IPS-15b (cell line): ENCODE measurements around the gene GLOD5.

Source experiments
- H3K27me3 ChIP-seq: one replicate; pipeline ENCODE4 v1.6.1; 2013; ENCODE audit warnings: low read length; ENCODE audit not compliant: control insufficient read depth, insufficient read depth
- H3K36me3 ChIP-seq: one replicate; pipeline ENCODE4 v1.6.1; 2013; ENCODE audit warnings: low read length; ENCODE audit not compliant: control insufficient read depth, insufficient read depth
- H3K4me1 ChIP-seq: one replicate; pipeline ENCODE4 v1.6.1; 2013; ENCODE audit warnings: mild to moderate bottlenecking, low read length; ENCODE audit not compliant: control insufficient read depth, insufficient read depth
- H3K4me3 ChIP-seq: one replicate; pipeline ENCODE4 v1.5.1; 2013; ENCODE audit warnings: low read depth, low read length
- H3K9ac ChIP-seq: one replicate; pipeline ENCODE4 v1.6.1; 2013; ENCODE audit warnings: low read depth, mild to moderate bottlenecking, low read length
- H3K9me3 ChIP-seq: one replicate; pipeline ENCODE4 v1.6.1; 2013; ENCODE audit warnings: mild to moderate bottlenecking, low read length; ENCODE audit not compliant: control insufficient read depth, insufficient read depth

GLOD5 gene

DNA sequence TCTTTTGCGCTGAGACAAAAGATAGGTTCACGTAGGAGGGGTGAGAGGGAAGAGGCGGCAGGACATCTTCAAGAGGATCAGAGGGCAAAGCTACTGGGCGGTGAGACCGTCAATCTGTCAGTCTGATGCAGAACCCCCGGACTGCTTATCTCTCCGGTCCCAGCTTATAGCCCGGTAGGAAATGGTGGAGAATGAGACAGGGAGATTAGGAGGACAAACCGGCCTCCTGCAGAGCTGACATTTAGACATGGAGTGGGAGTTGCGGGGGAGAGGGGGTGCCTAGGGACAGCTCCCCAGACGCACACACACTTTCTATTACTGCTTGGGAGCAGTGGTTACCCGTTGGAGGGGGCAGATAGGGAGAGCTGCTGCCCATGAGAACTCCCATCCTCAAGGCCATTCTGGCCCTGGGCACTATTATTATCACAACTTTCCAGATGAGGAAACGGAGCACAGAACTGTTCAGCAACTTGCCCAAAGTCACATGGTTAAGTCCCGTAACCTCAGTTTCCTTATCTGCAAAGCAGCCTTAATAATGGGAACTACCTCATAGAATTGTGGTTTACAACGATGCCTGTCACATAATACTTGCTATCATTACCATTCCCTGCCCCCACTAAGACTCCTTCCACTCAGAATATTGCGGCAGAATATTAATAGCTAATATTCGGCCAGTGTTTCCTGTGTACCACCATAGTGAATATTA, 39.2 kb downstream of the GLOD5 start:
- peak overlapping the region; percentile 85 for H3K4me3 ChIP-seq
- no peaks in the 10 kb centered on the region for H3K4me1 ChIP-seq
- H3K9me3 ChIP-seq: no peaks in the 10 kb centered on the region
- H3K36me3 ChIP-seq: no peaks in the 10 kb centered on the region
- no peaks in the 10 kb centered on the region for H3K27me3 ChIP-seq
- H3K9ac ChIP-seq: peak overlapping the region; percentile 94

DNA sequence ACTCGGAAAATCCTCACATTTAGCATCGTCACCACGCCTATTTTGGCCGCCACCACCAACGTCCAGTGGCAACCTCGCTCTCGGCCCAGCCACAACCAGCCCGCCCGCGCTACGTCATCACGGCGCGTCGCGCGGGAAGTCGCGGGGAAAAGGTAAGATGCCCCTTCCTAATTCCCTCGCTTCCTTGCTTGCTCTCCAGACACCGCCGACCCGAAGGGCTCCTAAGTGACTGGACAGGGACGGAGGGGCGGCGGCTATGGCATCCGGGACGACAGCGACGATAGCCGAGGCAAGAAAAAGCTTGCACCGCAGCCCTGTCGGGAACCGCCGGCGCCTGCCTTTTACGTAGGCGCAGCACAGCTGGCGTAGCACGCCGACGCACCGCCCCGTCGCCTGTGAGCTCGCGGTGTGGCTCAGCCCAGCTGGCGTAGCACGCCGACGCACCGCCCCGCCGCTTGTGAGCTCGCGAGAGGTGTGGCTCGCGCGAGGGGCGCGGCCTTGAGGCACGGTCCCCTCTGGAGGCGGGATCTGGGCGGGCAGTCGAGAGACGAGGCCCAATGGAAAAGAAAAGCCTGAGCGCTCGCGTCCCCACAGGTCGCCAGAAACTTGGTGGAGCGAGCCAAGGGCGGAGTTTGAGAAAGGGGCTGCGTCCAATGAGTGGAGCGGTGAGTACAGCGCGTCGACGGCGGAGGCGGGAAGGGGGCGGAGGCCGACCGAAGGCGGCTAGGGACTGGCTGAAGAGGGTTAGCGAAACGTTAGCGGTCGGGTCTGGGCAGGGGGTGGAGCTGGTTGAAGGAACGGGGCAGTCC, 39.9 kb downstream of the GLOD5 start, which contains the start of gene HDAC6:
Gene HDAC6 (plus strand): TSS at position 788 of the 809 bp plus-strand sequence. CDS start 626 bp downstream, outside the sequence.
- H3K9me3 ChIP-seq: no peaks in the 10 kb centered on the region
- H3K9ac ChIP-seq: peak within 1 kb of the TSS; percentile 94
- H3K27me3 ChIP-seq: no peaks in the 10 kb centered on the region
- no peaks in the 10 kb centered on the region for H3K4me1 ChIP-seq
- H3K36me3 ChIP-seq: no peaks in the 10 kb centered on the region
- H3K4me3 ChIP-seq: peak within 1 kb of the TSS; percentile 85

GRCh38 chrX:48802089-48802904, 40.8 kb downstream of the GLOD5 start:
- no peaks in the 10 kb centered on the region for H3K9me3 ChIP-seq
- no peaks in the 10 kb centered on the region for H3K36me3 ChIP-seq
- H3K27me3 ChIP-seq: no peaks in the 10 kb centered on the region
- H3K9ac ChIP-seq: peak overlapping the region; percentile 87
- H3K4me1 ChIP-seq: no peaks in the 10 kb centered on the region
- peak overlapping the region; percentile 73 for H3K4me3 ChIP-seq

GRCh38 chrX:48802905-48803200, 41.3 kb downstream of the GLOD5 start:
- H3K27me3 ChIP-seq: no peaks in the 10 kb centered on the region
- H3K9ac ChIP-seq: no peak overlapping the region
- peak overlapping the region; percentile 73 for H3K4me3 ChIP-seq
- no peaks in the 10 kb centered on the region for H3K36me3 ChIP-seq
- no peaks in the 10 kb centered on the region for H3K4me1 ChIP-seq
- no peaks in the 10 kb centered on the region for H3K9me3 ChIP-seq

- Histone ChIP-seq H3K27me3 (no peaks in the 10 kb centered on the region), H3K9ac (no peak overlapping the region), H3K4me3 (no peak overlapping the region), H3K9me3 (no peaks in the 10 kb centered on the region), H3K4me1 (no peaks in the 10 kb centered on the region), H3K36me3 (no peaks in the 10 kb centered on the region)
Observed at GRCh38 chrX:48806081-48806480, 44.5 kb downstream of the GLOD5 start.

DNA sequence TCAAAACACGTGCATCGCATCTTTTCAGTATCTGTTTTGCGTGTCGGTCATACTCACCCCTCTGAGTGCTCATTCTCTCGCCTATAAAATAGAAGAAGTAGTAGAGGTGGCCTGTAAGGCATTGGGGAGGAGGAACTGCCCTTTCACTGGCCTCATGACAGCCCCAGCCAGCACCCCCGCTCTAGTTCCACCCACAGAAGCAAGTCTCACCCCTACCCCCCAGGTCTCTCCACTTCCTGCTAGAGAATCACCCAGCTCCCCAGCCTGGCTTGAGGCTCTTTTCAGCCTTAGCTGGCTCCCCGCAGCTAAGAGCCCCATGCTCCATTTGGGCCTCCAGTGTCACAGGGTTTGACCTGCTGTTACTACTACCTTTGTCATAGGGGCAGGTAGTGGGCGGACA, 52.1 kb downstream of the GLOD5 start:
- Histone ChIP-seq H3K36me3 (peaks cover 7% of the 10 kb centered on the region), H3K27me3 (no peaks in the 10 kb centered on the region), H3K4me3 (no peak overlapping the region)

GRCh38 chrX:48814722-48815121, 53.2 kb downstream of the GLOD5 start:
- Histone ChIP-seq H3K36me3 (peaks cover 7% of the 10 kb centered on the region), H3K4me3 (no peak overlapping the region), H3K9ac (no peak overlapping the region), H3K27me3 (no peaks in the 10 kb centered on the region), H3K4me1 (no peaks in the 10 kb centered on the region), H3K9me3 (no peaks in the 10 kb centered on the region)

More for the DNA sequence above, 52.1 kb downstream of the GLOD5 start:
- H3K9ac ChIP-seq: no peak overlapping the region
- no peaks in the 10 kb centered on the region for H3K9me3 ChIP-seq
- H3K4me1 ChIP-seq: no peaks in the 10 kb centered on the region

- no peak overlapping the region for H3K4me3 ChIP-seq
- H3K4me1 ChIP-seq: no peaks in the 10 kb centered on the region
- H3K36me3 ChIP-seq: peaks cover 10% of the 10 kb centered on the region
- no peaks in the 10 kb centered on the region for H3K27me3 ChIP-seq
- H3K9me3 ChIP-seq: no peaks in the 10 kb centered on the region
- no peak overlapping the region for H3K9ac ChIP-seq
Observed at GRCh38 chrX:48815266-48815665, 53.7 kb downstream of the GLOD5 start.

GRCh38 chrX:48816014-48816810, 54.7 kb downstream of the GLOD5 start:
- Histone ChIP-seq H3K4me3 (no peak overlapping the region), H3K27me3 (no peaks in the 10 kb centered on the region), H3K4me1 (no peaks in the 10 kb centered on the region), H3K36me3 (peaks cover 11% of the 10 kb centered on the region), H3K9ac (no peak overlapping the region), H3K9me3 (no peaks in the 10 kb centered on the region)

GRCh38 chrX:48818098-48818497, 56.6 kb downstream of the GLOD5 start:
- no peak overlapping the region for H3K9ac ChIP-seq
- no peaks in the 10 kb centered on the region for H3K4me1 ChIP-seq
- peaks cover 5% of the 10 kb centered on the region for H3K9me3 ChIP-seq
- no peaks in the 10 kb centered on the region for H3K27me3 ChIP-seq
- no peak overlapping the region for H3K4me3 ChIP-seq
- peaks cover 18% of the 10 kb centered on the region for H3K36me3 ChIP-seq

DNA sequence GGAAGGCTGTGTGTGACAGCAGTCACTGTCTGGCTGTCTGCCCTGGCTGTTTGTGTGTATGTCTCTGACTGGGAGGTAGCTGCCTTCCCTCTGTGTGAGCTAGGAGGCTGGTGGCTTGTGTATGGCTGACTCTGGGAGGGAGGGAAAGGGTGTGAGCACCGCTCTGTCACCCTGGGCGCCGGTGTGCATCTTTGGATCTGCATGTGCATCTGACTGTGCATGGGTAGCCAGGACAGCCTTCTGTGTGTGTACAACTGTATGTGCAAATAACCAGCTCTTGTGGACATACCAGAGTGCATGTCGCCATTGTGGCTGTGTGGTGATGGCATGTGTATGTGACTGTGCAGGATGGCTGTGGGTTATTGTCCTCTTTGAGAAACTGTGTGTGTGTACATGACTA, 57.3 kb downstream of the GLOD5 start:
- peaks cover 23% of the 10 kb centered on the region for H3K36me3 ChIP-seq
- no peak overlapping the region for H3K4me3 ChIP-seq
- peaks cover 5% of the 10 kb centered on the region for H3K9me3 ChIP-seq
- H3K9ac ChIP-seq: no peak overlapping the region
- no peaks in the 10 kb centered on the region for H3K27me3 ChIP-seq
- H3K4me1 ChIP-seq: no peaks in the 10 kb centered on the region
